CMK (cell line): ENCODE measurements around the gene PGS1.

ENCODE experiments used
- DNase-seq: peaks from one replicate; pipeline ENCODE4 v3.0.0-alpha.2; 2010; ENCODE audit warnings: low read depth

Gene PGS1

DNA sequence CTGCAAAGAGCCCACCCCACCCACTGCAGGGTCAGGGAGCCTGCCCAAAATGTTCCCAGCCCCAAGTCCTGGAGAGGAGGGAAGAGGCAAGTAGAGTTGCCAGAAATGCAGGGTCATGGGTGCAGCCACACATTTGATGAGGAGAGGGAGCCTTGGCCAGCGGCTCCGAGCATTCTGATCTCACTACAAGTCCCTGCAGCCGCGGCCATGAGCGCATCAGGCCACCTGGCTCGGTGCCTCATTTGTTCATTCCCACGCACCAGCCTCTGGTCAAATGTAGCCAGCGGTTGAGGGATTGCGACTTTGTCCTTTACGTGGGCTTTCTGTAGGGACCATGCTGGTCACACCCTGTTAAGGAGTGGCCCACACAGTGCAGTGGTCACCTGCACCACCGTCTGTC lies 48.7 kb downstream of the PGS1 start:
- no peak for DNase-seq

DNA sequence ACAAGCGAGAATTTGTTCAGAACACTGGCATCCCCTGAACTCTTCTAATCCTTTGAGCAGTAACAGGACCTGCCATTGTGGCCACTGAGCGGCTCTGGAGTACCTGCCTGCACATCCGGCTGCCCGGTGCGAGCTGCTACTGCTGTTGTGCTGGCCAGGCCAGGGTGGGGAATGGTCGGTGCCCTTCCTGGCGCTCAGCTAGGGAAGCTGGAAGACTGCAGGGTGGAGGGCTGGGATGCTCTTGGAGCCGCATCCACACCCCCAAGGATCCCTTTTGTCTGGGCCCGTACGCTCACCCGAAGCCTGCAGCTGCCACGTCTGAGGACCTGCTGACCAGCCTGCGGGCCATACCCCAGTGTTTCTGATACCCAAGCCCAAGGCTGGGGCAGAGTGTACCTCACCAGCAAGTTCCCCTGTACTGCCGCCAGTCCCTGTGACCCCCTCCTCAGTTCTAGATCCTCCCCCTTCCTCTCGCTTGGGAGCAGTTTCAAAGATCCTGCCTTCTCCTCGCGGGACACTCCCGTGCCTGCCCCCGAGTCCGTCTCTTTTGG lies 49.7 kb downstream of the PGS1 start:
- no peak for DNase-seq

DNA sequence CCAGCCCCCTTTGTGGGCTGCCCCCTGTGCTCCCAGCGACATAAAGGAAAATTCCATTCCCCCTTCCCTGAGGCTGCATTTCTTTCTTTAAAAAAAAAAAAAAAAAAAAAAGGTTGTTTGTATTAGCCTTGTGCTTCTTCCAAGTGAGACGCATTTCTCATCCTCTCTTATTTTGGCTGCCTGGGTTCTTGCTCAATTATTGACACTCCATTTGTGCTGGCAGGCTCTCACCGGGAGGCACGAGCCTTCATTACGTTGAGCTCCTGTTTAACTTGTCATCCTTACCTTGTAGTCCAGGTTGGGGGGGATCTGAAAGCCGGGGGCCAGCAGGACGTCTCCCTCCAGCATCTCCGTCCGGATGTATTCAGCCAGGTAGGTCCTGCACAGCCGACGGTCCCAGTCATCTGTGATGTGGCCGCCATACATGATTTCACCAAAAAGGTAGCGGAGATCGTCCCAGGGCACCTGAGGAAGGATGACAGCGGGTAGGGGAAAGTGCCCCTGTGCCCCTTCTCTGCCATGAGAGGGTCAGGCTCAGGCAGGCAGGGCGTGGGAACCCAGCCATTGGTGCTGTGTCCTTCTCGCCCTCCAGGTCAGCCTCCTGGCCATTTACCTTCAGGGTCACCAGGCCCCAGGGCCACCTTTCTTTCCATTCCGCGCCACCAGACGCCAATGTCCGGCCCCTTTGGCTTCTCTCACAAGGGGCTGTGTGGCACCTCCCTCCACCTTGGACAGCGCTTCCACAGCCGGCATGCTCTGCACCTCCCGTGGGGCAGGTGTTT lies 50.6 kb downstream of the PGS1 start:
- DNase-seq, result no peak

DNA sequence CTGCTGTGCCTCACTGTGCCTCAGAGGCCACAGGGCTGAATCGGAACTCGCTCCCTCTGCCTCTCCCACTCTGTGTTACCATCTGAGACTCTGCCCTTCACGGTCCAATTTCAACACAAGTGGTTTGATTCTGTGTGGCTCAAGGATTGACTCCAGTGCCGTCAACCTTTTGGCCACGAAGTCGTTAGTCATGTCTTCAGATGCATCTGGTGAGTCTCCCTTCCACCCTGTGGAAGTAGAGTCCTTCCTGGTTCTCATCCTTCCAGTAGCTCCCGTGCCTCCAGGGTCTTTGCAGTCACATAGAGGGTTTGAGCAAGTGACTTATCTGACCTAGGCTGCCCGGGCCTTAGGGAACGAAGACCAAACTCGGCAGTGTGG lies 51.2 kb downstream of the PGS1 start:
- no peak for DNase-seq

DNA sequence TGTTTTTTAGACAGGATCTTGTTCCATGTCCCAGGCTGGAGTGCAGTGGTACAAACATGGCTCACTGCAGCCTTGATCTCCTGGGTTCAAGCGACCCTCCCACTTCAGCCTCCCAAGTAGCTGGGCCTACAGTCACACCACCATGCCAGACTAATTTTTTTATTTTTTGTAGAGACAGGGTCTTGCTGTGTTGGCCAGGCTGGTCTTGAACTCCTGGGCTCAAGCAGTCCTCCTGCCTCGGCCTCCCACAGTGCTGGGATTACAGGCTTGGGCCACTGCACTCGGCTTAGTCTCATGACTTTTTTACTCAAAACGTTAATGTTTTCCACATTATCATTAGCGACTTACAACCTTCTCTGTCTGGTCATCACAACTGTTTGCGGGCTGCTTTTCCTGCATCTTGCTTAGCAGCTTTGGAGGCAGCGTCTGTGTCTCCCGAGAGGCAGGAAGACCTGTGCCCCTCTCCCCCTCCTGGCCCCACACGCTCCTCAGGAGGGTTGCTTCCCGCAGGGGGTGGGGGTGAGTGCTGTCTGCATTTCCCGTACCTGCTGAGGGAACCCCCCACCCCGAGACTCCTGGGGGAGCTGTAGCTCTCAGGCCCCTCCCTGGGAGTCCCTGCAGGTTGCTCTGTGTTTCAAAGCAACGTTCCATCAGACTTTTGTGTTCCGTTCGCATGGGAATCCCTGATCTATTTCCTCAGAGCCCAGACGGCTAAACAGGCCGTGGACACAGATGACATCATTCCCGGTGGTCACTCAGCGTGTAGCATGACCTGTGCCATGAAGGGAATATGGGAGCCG lies 52.6 kb downstream of the PGS1 start:
- DNase-seq, result no peak

DNA sequence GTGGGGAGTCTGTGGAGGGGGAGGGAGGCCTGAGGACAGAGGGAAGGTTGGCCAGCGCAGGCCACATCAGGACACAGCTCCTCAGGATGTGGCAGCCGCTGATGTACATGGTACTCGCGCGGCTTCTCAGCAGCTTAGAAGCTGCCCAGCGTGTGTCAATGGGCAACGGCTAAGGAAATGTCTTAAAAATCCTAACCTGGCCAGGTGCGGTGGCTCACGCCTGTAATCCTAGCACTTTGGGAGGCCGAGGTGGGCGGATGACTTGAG lies 53.2 kb downstream of the PGS1 start:
- no peak for DNase-seq

DNA sequence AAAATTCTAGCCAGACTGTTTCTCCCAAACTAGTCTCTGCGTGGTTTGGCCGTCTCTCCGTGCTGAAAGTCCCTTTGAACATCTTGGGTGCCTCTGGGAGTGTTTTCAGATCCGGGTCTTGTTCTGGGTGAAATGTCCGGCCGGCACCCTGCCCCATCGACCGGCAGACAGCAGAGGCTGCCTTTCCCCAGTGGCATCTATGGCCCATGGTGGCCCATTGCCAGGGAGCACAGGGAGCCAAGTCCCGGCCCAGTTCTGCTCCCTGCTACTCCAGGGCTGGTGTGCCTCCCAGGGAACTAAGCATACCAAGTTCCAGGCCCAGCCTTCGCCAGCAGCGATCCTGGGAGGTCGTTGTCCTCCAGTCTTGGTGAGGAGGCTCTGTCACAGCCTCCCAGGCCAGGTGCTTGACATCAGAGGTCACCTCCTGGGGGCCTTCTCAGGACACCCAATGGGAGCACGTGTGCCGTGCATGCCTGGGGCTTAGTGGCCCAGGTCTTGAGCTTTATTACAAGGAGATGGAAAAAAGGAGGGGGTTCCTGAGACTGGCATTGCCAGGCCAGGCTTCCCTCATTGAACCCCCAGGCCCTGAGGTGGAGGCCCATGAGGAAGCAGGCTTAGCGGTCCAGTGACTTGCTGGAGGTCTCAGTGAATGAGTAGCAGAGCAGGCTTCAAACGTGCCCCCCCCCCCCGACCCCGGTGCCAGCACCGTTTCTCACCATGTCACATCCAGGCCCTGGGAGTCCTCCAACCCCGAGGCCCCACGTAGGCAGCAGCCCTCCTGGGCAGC lies 54.0 kb downstream of the PGS1 start:
- no peak for DNase-seq

DNA sequence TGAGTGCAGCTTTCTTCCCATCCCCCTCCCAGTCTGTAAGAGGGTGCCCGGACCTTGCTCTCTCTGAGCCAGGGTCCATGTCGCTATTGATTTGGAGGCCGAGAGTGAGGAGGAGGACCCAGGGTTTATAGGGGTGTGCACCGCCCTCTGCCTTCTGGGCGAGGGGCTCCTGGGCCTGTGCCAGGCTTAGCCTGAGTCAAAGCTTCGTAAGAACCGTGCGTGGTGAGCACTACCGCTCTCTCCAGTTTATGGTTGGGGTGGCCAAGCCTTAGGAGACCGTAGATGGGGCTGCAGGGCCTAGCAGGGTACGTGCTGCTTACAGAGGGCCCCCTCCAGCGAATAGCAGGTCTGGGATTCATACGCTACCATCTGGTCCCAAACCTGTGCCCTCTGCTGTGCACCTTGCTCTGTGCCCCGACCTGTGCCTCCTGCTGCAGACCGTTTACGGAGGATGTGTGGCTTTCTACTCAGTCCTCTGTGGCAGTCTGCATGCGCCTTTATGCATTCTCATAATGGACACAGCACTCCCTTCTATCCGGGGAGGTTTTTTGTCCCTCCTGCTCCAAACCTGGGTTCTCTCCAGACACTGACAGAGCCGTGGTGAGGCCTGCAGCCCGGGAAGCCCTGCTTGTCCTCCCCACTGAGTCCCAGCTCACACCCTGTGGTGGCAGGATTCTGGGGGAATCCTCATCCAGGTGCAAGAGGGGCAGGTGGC lies 54.7 kb downstream of the PGS1 start:
- DNase-seq, result no peak

DNA sequence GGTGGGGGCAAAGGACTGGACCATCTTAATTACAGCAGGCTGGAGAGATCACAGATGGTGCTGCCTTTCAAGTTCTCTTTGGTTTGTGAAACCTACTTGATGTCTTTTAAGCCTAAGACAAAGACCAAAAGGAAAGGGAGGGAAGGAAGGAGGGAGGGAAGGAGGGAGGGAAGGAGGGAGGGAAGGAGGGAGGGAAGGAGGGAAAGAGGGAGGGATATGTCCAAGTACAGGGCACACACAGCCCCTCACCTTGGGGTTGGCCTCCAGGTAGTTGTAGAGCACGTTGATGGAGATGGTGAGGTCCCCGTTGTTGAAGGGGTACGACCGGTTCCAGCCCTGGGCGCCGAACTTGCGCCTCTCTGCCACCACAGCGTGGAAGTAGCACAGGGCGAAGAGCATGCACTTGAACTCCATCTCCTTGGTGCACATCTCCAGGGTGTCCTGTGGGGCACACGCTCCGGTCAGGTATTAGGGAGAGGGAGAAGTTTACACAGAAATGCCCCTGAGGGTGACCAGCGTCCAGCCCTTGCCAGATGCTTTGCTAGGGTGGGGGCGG lies 55.4 kb downstream of the PGS1 start:
- no peak for DNase-seq

DNA sequence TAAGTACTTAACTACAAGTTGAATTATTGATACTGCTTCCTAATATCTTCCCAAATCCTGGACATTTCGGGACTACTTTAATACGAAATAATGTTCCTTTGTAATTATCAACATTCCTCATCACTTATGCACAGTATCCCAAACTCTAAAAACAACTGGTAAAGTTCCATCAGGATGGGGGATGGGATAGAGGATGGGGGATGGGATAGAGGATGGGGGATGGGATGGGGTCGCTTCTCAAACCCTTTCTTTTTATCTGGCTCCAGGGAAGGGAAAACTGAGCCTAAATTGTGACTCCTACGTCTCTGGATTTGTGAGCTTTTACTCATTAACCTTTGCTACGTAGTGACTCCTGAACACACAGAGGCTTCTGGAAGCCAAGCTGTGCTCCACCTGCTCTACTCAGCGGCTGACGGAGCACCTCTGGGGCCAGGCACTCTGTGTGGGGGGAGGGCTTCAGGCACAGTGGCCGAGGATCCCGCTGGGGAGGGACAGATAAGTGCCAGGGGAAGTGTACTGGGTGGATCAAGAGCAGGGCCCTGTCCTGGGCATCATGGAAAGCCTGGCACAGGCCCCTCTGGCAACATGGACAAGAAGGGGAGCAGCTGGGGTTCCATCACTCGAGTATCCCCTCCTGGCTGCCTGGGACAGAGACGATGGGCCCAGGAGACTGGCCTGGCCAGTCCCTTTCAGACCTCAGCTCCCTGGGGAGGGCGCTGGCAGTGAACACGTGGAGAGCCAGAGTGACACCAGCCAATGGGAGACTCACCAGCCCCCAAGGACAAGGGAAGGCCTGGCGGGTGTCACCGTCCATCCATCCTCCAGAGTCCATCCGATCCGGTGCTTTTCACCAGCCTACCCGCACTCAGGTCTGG lies 56.2 kb downstream of the PGS1 start:
- DNase-seq, result no peak

DNA sequence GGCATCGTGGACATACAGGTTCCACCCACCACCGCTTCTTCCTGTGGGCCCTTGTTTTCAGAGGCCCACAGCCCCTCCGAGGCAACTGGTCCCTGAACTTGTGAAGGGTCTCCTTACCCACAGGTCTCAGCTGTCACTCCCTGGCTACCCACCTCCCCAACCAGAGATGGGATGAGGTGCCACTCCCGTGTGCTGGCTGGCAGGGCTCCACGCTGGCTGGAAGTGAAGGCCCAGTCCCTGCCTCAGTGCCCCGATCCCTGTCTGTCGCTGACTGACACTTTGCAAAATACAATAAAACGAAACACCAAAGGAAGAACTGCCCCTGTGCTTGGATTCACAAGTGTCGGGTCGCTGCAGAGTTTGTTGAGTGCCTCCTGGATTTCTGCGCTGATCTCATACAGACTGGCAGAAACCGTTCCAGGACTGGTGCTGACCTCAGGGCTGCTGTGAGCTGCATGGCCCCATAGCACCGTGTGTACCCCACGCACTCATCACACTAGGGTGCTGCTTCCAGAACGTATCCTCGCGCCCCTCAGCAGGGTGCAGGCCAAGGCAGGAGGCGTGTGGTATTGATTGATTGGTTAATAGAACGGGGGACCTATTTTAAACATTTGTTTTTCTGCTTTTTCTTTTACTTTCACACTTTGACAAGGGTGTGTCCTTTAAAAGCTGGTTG lies 57.0 kb downstream of the PGS1 start:
- DNase-seq, result no peak

DNA sequence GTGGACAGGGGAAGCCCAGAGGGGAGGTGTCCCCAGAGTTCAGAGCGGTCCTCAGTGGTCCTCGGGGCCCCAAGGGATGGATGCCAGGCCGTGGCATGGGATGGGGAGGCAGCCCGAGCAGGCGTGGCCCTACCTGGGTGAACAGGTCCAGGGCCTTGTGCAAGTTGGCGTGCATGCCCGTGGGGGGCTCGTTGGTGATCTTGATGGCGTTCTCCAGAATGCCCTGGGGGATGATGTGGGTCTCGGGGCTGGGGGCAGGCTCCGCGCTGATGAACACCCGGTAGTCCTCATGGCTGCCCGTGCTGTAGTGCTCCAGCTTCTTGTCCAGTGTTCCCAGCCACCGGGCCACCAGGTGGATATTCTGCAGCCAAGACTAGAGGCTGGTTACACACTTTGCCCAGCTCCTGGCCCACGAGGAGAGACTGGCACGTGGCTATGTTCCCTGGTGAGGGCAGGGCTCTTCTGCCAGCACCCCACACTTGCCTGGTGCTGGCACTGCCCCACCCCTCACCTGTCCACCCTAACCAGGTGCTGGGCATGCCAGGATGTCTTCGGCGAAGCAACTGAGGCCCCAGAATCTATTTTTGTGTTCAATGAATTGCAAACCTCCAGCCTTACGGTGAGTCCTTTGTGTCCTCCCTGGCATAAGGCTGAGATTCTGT lies 59.2 kb downstream of the PGS1 start:
- no peak for DNase-seq

DNA sequence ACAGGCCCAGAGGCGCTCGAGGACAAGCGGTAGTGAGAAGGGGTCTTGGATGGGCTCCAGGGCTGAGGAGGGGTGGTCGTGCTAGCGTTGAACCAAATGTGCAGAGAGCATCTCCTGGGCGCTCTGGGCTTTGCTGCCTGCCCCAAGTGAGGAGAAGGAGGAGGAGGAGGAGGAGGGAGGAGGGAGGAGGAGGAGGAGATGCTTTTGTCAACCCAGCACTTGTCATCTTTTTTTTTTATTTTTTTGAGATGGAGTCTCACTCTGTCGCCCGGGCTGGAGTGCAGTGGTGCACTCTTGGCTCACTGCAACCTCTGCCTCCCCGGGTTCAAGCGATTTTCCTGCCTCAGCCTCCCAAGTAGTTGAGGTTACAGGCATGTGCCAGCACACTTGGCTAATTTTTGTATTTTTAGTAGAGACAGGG lies 59.8 kb downstream of the PGS1 start:
- no peak for DNase-seq

DNA sequence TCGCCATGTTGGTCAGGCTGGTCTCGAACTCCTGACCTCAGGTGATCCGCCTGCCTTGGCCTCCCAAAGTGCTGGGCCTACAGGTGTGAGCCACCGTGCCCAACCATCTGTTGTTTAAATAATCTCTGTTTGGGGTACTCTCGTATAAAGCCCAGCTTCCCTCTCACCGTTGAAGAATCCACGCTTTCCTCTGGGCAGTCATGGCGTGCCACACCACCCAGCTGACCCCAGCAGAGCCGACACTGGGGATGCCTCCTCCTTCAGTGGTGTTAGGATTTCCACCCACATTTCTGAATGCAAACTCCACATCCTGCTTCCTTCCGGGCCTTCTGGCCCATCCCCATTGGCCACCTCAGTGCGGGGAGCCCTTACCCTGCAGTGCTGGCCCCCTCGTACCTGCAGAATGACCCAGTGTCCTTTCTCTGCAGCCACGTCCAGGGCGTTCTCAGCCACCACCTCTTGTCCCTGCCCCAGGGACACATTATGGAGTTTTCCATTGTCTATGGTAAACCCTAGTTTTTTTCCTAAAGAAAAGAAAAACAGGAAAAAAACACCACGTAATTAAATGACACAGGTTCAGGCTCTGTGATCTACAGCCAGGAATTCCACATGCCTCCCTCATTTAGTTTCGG lies 60.4 kb downstream of the PGS1 start:
- DNase-seq, result no peak

DNA sequence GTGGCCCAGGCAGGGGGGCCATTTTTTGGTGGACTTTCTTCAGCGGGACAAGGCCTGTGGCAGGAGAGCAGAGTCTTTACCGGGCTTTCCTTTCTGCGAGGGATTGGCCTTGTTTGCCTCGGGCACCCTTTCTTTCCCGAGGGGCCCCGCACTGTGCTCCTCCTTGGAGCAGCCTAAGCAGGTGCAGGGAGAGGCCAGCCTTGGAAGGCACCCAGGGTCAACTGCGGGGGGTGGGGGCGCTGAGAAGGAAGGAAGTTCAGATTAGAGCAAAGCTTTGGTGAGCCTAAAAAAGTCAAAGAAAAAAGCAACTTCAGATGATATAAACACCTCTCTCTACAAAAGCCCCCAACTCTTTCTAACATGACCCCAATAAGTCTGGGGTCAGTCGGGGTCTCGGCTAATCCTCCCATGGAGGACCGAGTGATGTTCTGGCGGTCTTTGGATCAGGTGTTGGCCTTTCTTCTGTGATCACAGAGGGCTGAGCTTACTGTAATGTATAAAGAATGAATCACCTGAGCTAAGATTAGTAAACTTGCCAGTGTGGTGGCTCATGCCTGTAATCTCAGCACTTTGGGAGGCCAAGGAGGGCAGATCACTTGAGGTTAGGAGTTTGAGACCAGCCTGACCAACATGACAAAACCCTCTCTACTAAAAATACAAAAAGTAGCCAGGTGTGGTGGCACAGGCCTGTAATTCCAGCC lies 63.0 kb downstream of the PGS1 start:
- no peak for DNase-seq

DNA sequence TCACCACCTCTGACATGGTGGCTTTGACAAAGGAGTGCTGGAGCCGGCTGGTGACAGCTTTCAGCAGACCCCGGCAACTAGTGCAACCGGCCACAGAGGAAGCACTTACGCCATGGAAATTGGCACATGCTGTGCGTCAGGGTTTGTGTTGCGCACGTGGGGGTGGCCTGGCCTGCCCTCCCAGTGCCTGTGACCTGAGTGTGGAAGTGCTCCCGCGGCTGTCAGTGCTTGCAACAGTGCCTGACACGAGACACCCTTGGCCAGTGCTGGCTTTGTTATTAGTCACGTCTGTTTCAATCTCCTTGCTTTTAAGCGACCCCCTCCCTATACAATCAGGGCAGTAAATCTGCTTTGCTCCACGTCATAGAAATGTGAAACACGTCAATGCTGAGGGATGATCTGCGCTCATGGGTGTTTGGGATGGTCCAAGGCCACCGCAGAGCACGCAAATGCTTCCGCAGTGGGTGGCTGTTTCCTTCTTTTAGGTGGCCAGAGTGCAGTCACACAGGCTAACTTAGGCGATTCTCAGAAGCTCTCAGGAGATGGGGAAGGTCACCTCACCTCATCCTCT lies 64.3 kb downstream of the PGS1 start:
- no peak for DNase-seq

DNA sequence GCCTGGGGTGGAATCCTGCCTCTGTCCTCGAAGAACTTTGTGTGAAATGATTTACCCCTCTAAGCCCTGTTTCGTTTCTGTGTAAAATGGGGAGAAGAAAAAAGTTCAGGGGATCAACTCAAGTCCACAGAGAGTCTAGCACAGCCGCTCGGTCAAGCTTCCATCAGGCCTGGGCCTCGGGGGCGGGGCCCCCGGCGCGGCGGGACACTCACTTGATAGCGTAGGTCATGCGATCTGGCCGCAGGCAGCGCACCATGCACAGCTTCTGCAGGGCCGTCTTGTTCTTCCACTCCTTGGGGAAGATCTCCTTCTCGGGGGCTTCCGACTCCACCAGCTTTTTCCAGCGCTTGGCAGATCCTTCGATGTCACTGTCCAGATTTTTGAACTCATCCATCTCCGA lies 65.9 kb downstream of the PGS1 start:
- DNase-seq, result no peak

DNA sequence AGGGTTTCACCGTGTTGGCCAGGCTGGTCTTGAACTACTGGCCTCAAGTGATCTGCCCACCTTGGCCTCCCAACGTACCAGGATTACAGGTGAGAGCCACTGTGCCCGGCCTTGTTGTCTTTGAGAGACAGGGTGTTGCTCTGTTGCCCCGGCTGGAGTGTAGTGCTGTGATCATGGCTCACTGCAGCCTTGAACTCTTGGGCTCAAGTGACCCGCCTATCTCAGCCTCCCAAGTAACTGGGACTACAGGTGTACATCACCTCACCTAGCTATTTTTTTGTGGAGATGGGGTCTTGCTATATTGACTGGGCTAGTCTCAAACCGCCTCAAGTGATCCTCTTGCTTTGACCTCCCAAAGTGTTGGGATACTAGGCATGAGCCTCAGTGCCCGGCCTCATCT lies 68.4 kb downstream of the PGS1 start:
- no peak for DNase-seq
